Measurements from ENCODE around the gene HLA-DMA. TPM values are rescaled to one million over a fixed set of nuclear protein-coding genes. Genes with fewer than 3 reads are reported as not detected.

The HLA-DMA gene
- total and polyA plus RNA-seq, 2 of the 13 experiments (the other 11 are each of a cell fraction or from before 2014, with no cell fraction given), result 0.70 to 0.71 TPM

DNA sequence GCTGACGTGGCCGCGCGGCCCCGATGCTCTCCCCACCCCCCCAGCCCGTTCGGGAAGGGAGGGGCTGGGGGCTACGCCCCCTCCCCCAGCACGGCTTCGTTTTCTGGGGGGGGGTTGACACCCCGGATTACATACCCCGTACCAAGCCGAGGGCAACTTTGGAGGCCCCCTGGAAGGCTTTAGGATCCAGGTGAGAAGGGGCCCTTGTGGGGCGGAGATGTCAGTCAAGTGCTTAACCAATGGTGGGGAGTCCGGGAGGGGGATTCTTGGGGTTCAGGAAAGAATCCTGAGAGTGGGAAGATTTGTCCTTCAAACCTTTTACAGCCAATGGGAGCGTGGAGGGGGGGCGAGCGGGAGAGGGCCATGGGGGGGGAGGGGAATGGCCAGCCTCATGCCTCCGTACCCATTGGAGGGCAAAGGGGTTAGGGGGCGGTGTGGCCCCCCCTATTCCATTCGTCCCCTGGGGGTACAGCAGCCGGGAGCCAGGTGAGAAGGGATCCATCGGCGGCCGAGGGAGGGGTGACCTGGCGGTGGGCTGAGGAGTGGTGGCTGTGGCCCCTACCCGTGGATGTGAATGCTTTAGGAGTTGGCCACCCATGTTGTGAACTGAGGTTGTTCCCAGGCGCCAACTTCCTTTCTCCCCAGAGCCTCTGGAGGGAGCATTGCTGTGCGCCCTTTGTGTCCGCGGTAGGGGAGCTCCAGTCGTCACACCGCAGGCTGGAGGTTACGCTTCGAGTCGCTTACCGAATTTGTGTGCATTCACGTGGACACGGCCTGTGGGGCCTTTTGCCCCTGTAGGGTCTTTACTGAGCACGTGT is 16.2 kb upstream of the HLA-DMA start (continued):
- no peak for TF ChIP-seq SNRNP70 (IDR thresholded peaks at IDR 0.05; ENCODE audit: low read depth, low read length)
- peak; percentile 39; the same call in 1 of the 2 replicates for TF ChIP-seq YEATS4 (CRISPR knock-in tag; IDR thresholded peaks at IDR 0.05; ENCODE audit: borderline replicate concordance)
- TF ChIP-seq ZNF160 (CRISPR knock-in tag; IDR thresholded peaks at IDR 0.05), result 0 out of 2 replicates have a peak, but pooled peaks have one; percentile 77
- TF ChIP-seq ZNF816 (CRISPR knock-in tag; IDR thresholded peaks at IDR 0.05; ENCODE audit: borderline replicate concordance), result no peak
- TF ChIP-seq, protein P1, sequence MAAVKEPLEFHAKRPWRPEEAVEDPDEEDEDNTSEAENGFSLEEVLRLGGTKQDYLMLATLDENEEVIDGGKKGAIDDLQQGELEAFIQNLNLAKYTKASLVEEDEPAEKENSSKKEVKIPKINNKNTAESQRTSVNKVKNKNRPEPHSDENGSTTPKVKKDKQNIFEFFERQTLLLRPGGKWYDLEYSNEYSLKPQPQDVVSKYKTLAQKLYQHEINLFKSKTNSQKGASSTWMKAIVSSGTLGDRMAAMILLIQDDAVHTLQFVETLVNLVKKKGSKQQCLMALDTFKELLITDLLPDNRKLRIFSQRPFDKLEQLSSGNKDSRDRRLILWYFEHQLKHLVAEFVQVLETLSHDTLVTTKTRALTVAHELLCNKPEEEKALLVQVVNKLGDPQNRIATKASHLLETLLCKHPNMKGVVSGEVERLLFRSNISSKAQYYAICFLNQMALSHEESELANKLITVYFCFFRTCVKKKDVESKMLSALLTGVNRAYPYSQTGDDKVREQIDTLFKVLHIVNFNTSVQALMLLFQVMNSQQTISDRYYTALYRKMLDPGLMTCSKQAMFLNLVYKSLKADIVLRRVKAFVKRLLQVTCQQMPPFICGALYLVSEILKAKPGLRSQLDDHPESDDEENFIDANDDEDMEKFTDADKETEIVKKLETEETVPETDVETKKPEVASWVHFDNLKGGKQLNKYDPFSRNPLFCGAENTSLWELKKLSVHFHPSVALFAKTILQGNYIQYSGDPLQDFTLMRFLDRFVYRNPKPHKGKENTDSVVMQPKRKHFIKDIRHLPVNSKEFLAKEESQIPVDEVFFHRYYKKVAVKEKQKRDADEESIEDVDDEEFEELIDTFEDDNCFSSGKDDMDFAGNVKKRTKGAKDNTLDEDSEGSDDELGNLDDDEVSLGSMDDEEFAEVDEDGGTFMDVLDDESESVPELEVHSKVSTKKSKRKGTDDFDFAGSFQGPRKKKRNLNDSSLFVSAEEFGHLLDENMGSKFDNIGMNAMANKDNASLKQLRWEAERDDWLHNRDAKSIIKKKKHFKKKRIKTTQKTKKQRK (IDR thresholded peaks at IDR 0.05; ENCODE audit: low read length), result no peak
- no peak for TF ChIP-seq ZNF326 (CRISPR knock-in tag; IDR thresholded peaks at IDR 0.05; ENCODE audit: borderline replicate concordance)
- TF ChIP-seq GPN1 (CRISPR knock-in tag; IDR thresholded peaks at IDR 0.05; ENCODE audit: borderline replicate concordance), result peak; percentile 72; the same call in 1 of the 2 replicates
- peak; percentile 79 for TF ChIP-seq POLR2AphosphoS5 (IDR thresholded peaks at IDR 0.05; ENCODE audit: low read depth, low read length)
- TF ChIP-seq, protein P2, sequence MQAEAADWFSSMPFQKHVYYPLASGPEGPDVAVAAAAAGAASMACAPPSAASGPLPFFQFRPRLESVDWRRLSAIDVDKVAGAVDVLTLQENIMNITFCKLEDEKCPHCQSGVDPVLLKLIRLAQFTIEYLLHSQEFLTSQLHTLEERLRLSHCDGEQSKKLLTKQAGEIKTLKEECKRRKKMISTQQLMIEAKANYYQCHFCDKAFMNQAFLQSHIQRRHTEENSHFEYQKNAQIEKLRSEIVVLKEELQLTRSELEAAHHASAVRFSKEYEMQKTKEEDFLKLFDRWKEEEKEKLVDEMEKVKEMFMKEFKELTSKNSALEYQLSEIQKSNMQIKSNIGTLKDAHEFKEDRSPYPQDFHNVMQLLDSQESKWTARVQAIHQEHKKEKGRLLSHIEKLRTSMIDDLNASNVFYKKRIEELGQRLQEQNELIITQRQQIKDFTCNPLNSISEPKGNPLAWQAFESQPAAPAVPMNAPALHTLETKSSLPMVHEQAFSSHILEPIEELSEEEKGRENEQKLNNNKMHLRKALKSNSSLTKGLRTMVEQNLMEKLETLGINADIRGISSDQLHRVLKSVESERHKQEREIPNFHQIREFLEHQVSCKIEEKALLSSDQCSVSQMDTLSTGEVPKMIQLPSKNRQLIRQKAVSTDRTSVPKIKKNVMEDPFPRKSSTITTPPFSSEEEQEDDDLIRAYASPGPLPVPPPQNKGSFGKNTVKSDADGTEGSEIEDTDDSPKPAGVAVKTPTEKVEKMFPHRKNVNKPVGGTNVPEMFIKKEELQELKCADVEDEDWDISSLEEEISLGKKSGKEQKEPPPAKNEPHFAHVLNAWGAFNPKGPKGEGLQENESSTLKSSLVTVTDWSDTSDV (CRISPR knock-in tag; IDR thresholded peaks at IDR 0.05), result no peak
- TF ChIP-seq, protein P3, sequence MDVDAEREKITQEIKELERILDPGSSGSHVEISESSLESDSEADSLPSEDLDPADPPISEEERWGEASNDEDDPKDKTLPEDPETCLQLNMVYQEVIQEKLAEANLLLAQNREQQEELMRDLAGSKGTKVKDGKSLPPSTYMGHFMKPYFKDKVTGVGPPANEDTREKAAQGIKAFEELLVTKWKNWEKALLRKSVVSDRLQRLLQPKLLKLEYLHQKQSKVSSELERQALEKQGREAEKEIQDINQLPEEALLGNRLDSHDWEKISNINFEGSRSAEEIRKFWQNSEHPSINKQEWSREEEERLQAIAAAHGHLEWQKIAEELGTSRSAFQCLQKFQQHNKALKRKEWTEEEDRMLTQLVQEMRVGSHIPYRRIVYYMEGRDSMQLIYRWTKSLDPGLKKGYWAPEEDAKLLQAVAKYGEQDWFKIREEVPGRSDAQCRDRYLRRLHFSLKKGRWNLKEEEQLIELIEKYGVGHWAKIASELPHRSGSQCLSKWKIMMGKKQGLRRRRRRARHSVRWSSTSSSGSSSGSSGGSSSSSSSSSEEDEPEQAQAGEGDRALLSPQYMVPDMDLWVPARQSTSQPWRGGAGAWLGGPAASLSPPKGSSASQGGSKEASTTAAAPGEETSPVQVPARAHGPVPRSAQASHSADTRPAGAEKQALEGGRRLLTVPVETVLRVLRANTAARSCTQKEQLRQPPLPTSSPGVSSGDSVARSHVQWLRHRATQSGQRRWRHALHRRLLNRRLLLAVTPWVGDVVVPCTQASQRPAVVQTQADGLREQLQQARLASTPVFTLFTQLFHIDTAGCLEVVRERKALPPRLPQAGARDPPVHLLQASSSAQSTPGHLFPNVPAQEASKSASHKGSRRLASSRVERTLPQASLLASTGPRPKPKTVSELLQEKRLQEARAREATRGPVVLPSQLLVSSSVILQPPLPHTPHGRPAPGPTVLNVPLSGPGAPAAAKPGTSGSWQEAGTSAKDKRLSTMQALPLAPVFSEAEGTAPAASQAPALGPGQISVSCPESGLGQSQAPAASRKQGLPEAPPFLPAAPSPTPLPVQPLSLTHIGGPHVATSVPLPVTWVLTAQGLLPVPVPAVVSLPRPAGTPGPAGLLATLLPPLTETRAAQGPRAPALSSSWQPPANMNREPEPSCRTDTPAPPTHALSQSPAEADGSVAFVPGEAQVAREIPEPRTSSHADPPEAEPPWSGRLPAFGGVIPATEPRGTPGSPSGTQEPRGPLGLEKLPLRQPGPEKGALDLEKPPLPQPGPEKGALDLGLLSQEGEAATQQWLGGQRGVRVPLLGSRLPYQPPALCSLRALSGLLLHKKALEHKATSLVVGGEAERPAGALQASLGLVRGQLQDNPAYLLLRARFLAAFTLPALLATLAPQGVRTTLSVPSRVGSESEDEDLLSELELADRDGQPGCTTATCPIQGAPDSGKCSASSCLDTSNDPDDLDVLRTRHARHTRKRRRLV (CRISPR knock-in tag; IDR thresholded peaks at IDR 0.05), result 0 out of 2 replicates have a peak, but pooled peaks have one; percentile 62
- TF ChIP-seq, protein P4, sequence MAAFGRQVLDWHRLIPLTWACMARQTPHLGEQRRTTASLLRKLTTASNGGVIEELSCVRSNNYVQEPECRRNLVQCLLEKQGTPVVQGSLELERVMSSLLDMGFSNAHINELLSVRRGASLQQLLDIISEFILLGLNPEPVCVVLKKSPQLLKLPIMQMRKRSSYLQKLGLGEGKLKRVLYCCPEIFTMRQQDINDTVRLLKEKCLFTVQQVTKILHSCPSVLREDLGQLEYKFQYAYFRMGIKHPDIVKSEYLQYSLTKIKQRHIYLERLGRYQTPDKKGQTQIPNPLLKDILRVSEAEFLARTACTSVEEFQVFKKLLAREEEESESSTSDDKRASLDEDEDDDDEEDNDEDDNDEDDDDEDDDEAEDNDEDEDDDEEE (CRISPR knock-in tag; IDR thresholded peaks at IDR 0.05), result peak; percentile 98; the same call in 1 of the 2 replicates
- TF ChIP-seq, protein P5, sequence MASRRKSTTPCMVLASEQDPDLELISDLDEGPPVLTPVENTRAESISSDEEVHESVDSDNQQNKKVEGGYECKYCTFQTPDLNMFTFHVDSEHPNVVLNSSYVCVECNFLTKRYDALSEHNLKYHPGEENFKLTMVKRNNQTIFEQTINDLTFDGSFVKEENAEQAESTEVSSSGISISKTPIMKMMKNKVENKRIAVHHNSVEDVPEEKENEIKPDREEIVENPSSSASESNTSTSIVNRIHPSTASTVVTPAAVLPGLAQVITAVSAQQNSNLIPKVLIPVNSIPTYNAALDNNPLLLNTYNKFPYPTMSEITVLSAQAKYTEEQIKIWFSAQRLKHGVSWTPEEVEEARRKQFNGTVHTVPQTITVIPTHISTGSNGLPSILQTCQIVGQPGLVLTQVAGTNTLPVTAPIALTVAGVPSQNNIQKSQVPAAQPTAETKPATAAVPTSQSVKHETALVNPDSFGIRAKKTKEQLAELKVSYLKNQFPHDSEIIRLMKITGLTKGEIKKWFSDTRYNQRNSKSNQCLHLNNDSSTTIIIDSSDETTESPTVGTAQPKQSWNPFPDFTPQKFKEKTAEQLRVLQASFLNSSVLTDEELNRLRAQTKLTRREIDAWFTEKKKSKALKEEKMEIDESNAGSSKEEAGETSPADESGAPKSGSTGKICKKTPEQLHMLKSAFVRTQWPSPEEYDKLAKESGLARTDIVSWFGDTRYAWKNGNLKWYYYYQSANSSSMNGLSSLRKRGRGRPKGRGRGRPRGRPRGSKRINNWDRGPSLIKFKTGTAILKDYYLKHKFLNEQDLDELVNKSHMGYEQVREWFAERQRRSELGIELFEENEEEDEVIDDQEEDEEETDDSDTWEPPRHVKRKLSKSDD (CRISPR knock-in tag; IDR thresholded peaks at IDR 0.05; ENCODE audit: low read depth), result no peak
